Mesenchymal stem cell (in vitro differentiated cells and primary cell): Measurements from ENCODE around the gene RGPD3.
"Not testable (repeated sequence)": the region's sequence is repeated elsewhere in the genome, so short reads cannot be mapped to it uniquely, and the experiment has no call there.

ENCODE experiments used
- DNase-seq: peaks from one replicate; pipeline ENCODE4 v3.0.0-alpha.2; 2013
- H2AFZ ChIP-seq: one replicate; pipeline ENCODE4 v1.6.1; 2013; ENCODE audit warnings: low read depth, mild to moderate bottlenecking, control low read depth, inconsistent platforms, low read length, moderate library complexity
- H2AK5ac ChIP-seq: 2 replicates; pipeline ENCODE4 v1.6.1; 2013; ENCODE audit warnings: low read length, moderate library complexity, mild to moderate bottlenecking, inconsistent platforms; ENCODE audit not compliant: severe bottlenecking
- H2BK120ac ChIP-seq: one replicate; pipeline ENCODE4 v1.6.1; 2013; ENCODE audit warnings: low read depth, mild to moderate bottlenecking, inconsistent platforms, low read length, moderate library complexity
- H2BK12ac ChIP-seq, 2 experiments: one replicate each; pipeline ENCODE4 v1.6.1; 2013; ENCODE audit warnings: inconsistent platforms in 2 of 2, low read length in 2 of 2, mild to moderate bottlenecking in 2 of 2, moderate library complexity in 2 of 2, control low read depth in 1 of 2
- H2BK15ac ChIP-seq: one replicate; pipeline ENCODE4 v1.6.1; 2013; ENCODE audit warnings: mild to moderate bottlenecking, low read depth, inconsistent platforms; ENCODE audit not compliant: poor library complexity, severe bottlenecking
- H2BK5ac ChIP-seq: 2 replicates; pipeline ENCODE4 v1.6.1; 2013; ENCODE audit warnings: low read depth, mild to moderate bottlenecking, low read length, control low read depth, inconsistent platforms; ENCODE audit not compliant: poor library complexity, severe bottlenecking
- H3K14ac ChIP-seq, 2 experiments: one replicate each; pipeline ENCODE4 v1.6.1; 2013; ENCODE audit warnings: inconsistent platforms in 2 of 2, low read length in 2 of 2, control low read depth in 1 of 2, mild to moderate bottlenecking in 1 of 2, moderate library complexity in 1 of 2
- H3K18ac ChIP-seq, 2 experiments: one replicate each; pipeline ENCODE4 v1.6.1; 2013; ENCODE audit warnings: inconsistent platforms in 2 of 2, low read length in 2 of 2, control low read depth in 1 of 2, low read depth in 1 of 2, mild to moderate bottlenecking in 1 of 2
- H3K23ac ChIP-seq, 2 experiments: one replicate each; pipeline ENCODE4 v1.6.1; 2013; ENCODE audit warnings: inconsistent platforms in 2 of 2, low read length in 2 of 2, mild to moderate bottlenecking in 2 of 2, moderate library complexity in 2 of 2, control low read depth in 1 of 2
- H3K27ac ChIP-seq: 2 replicates; pipeline ENCODE4 v1.5.1; 2013; ENCODE audit warnings: mild to moderate bottlenecking, moderate library complexity, low read length, control low read depth, inconsistent platforms; ENCODE audit not compliant: poor library complexity, severe bottlenecking
- H3K27me3 ChIP-seq, 2 experiments: 2 replicates each; pipeline versions ENCODE4 v1.6.1 to v1.7.0; 2013; ENCODE audit warnings: low read length in 2 of 2, mild to moderate bottlenecking in 2 of 2, moderate library complexity in 2 of 2, control low read depth in 1 of 2, inconsistent platforms in 1 of 2; ENCODE audit not compliant: control insufficient read depth in 1 of 2, insufficient read depth in 1 of 2
- H3K36me3 ChIP-seq, 2 experiments: 2 replicates each; pipeline versions ENCODE4 v1.6.1 to v1.7.0; 2013; ENCODE audit warnings: low read length in 2 of 2, control low read depth in 1 of 2, inconsistent platforms in 1 of 2, low read depth in 1 of 2, mild to moderate bottlenecking in 1 of 2; ENCODE audit not compliant: insufficient read depth in 2 of 2, control insufficient read depth in 1 of 2
- H3K4ac ChIP-seq, 2 experiments: one replicate each; pipeline ENCODE4 v1.6.1; 2013; ENCODE audit warnings: inconsistent platforms in 2 of 2, low read length in 2 of 2, mild to moderate bottlenecking in 2 of 2, moderate library complexity in 2 of 2, control low read depth in 1 of 2, low read depth in 1 of 2
- H3K4me1 ChIP-seq: 2 replicates; pipeline ENCODE4 v1.6.1; 2013; ENCODE audit warnings: low read depth, low read length, control low read depth; ENCODE audit not compliant: control insufficient read depth, insufficient read depth
- H3K4me2 ChIP-seq: 2 replicates; pipeline ENCODE4 v1.6.1; 2013; ENCODE audit warnings: low read length, mild to moderate bottlenecking, inconsistent platforms; ENCODE audit not compliant: poor library complexity, severe bottlenecking
- H3K4me3 ChIP-seq, 2 experiments: 2 replicates each; pipeline versions ENCODE4 v1.5.1 to v1.7.0; 2013; ENCODE audit warnings: low read length in 2 of 2, mild to moderate bottlenecking in 2 of 2, control low read depth in 1 of 2, low read depth in 1 of 2; ENCODE audit not compliant: insufficient read depth in 1 of 2
- H3K79me1 ChIP-seq: replicated peaks from 2 replicates; pipeline ENCODE4 v1.6.1; 2013; ENCODE audit warnings: mild to moderate bottlenecking, control low read depth, low read length, inconsistent platforms; ENCODE audit not compliant: poor library complexity, severe bottlenecking
- H3K9ac ChIP-seq: 2 replicates; pipeline ENCODE4 v1.7.0; 2013; ENCODE audit warnings: mild to moderate bottlenecking, low read length, moderate library complexity
- H3K9me3 ChIP-seq: 2 replicates; pipeline ENCODE4 v1.7.0; 2013; ENCODE audit warnings: mild to moderate bottlenecking, low read length; ENCODE audit not compliant: control insufficient read depth
- H4K8ac ChIP-seq: one replicate; pipeline ENCODE4 v1.6.1; 2013; ENCODE audit warnings: inconsistent platforms, mild to moderate bottlenecking, low read length, moderate library complexity
- H4K91ac ChIP-seq: one replicate; pipeline ENCODE4 v1.6.1; 2013; ENCODE audit warnings: mild to moderate bottlenecking, low read length, inconsistent platforms
- WGBS: methylation state at CpG from one replicate; pipeline ENCODE4 v1.1.7; 2013; ENCODE audit warnings: mixed read lengths; 5-methylcytosine and 5-hydroxymethylcytosine counted together

Gene RGPD3

DNA sequence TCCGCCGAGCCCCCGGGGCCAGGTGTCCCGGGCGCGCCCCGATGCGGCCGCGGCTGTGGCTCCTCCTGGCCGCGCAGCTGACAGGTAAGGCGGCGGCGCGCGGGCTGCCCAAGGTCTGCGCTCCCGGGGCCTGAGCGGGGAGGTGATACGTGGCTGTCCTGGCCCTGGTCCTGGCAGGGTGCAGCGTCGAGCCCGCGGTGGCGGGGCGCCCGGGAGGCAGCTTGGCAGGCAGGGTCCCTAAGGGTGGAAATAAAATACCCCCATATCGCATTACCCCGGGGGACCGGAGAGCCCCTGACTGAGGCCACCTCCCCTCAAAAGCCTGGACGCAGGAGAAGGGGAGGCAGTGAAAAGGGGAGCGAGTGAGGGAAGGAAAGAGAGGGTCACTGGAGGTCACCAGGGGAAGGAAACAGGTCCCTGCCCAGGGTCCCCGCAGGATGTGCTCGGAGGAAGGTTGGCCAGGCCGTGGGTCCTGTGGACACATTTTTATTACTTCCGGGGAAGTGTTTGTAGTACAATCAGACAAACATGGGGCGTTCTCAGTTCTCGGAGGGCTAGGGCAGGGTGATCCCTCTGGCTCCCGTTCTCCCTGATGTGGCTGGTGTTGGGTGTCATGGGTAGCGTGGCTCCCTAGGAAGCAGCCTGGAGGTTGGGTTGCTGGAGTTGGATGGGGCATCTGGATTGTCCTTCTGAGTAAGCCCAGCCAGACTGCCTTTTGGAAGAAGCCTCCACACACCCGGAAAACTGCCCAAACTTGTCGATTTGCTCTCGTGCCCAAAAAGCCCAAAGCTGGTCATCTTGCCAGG, 19.4 kb upstream of the RGPD3 start:
- H4K8ac ChIP-seq, H3K23ac ChIP-seq, H2BK15ac ChIP-seq, H2AK5ac ChIP-seq, H2AFZ ChIP-seq, H3K36me3 ChIP-seq, H3K27ac ChIP-seq, H3K9me3 ChIP-seq, H3K4me2 ChIP-seq, H3K4ac ChIP-seq, H3K27me3 ChIP-seq, H3K4me1 ChIP-seq, H2BK120ac ChIP-seq, H4K91ac ChIP-seq, H3K14ac ChIP-seq, H2BK5ac ChIP-seq, H3K9ac ChIP-seq, DNase-seq, H2BK12ac ChIP-seq, H3K4me3 ChIP-seq, H3K79me1 ChIP-seq, H3K18ac ChIP-seq: not testable (repeated sequence)
- 28% methylated on average over 44 of the region's 44 CpGs for WGBS

DNA sequence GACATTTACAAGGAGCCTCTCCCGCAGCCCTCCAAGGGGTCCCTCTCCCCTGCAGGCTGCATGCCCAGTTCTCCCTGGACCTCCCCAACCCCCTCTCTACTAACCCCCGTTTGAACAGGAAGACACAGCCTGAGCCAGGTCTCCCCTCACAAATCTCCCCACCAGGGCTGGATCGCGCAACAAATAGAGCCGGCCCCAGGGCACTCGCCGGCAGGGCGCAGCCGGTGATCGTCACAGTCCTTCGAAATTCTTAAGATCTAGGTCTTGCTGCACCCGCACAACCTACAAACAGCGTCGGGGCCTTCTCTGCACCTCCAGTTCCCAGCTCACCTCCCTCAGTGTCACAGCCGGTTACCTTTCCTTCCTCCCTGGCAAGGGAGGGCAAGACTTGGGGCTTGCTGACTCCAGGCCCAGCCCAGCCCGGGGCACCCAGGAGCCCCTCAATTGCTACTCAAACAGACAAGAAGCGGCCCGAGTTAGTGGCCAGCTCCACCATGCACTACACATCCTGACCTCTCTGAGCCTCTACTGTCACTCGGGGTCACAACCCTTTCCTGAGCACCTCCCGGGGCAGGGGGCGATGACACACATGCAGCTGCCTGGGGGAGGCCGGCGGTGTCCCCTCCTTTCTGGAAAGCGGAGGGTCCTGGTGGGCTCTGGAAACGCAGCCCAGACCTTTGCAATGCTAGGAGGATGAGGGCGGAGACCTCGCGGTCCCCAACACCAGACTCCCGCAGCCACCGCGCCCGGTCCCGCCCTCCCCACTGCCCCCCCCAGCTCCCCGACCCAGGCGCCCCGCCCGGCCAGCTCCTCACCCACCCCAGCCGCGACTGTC, 18.6 kb upstream of the RGPD3 start, which contains the start of gene CD8B2:
Gene CD8B2, plus strand, starts transcription at position 814 of the 835 bp plus-strand sequence. CDS start 63 bp downstream, outside the sequence.
- not testable (repeated sequence) for H4K8ac ChIP-seq, H2BK120ac ChIP-seq, H3K4ac ChIP-seq, H3K9me3 ChIP-seq, H3K14ac ChIP-seq, H3K18ac ChIP-seq, H3K4me2 ChIP-seq, H3K9ac ChIP-seq, H2BK12ac ChIP-seq, H3K4me3 ChIP-seq, H2BK5ac ChIP-seq, H3K4me1 ChIP-seq, H2AFZ ChIP-seq, H2BK15ac ChIP-seq, DNase-seq, H4K91ac ChIP-seq, H3K79me1 ChIP-seq, H3K23ac ChIP-seq, H3K27me3 ChIP-seq, H3K36me3 ChIP-seq, H3K27ac ChIP-seq, H2AK5ac ChIP-seq
- WGBS, result 0% methylated on average over 4 of the region's 39 CpGs

- not testable (repeated sequence) for H3K36me3 ChIP-seq, H3K23ac ChIP-seq, H4K8ac ChIP-seq, H2BK15ac ChIP-seq, H3K27ac ChIP-seq, H2BK5ac ChIP-seq, H3K79me1 ChIP-seq, H3K4me1 ChIP-seq, H2AK5ac ChIP-seq, DNase-seq, H3K4ac ChIP-seq, H3K27me3 ChIP-seq, H3K9me3 ChIP-seq, H3K4me3 ChIP-seq, H2AFZ ChIP-seq, H3K14ac ChIP-seq, H3K4me2 ChIP-seq, H2BK120ac ChIP-seq, H3K9ac ChIP-seq, H2BK12ac ChIP-seq, H4K91ac ChIP-seq, H3K18ac ChIP-seq
- no CpG with 5 or more reads among the region's 1 CpG for WGBS
These were observed 11.3 kb upstream of the RGPD3 start for GRCh38 chr2:106479563-106479962.

DNA sequence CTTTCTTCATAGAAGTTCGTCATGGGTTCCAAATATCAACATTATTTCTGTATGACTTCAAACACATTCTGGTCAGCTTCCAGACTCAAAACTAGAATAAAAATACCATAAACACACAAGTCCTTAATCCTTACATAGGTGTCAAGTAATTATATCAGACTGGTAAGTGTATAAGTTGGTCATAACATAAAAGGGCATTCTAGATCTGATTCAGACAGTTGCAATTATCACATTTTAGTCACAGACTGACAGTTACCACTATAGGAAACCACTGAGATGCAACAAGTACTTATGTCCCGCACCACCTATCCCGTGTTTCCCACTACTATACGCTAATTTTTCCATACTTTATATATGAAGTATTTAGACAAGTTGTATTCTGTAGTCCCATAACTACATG, 9.4 kb upstream of the RGPD3 start:
- H2BK120ac ChIP-seq, H3K23ac ChIP-seq, H4K91ac ChIP-seq, H3K18ac ChIP-seq, H2BK12ac ChIP-seq, H4K8ac ChIP-seq, H3K4ac ChIP-seq, H3K4me2 ChIP-seq, H3K9me3 ChIP-seq, H3K79me1 ChIP-seq, H3K9ac ChIP-seq, H2AK5ac ChIP-seq, H3K27ac ChIP-seq, H2BK15ac ChIP-seq, H3K14ac ChIP-seq, H3K27me3 ChIP-seq, DNase-seq, H2BK5ac ChIP-seq, H3K4me3 ChIP-seq, H2AFZ ChIP-seq, H3K36me3 ChIP-seq, H3K4me1 ChIP-seq: not testable (repeated sequence)
- 78% methylated on average over 1 of the region's 4 CpGs for WGBS
